Endothelial cell of umbilical vein (primary cell): ENCODE data around the gene SEPTIN3. TPM values are rescaled to one million over a fixed set of nuclear protein-coding genes. Genes with fewer than 3 reads are reported as not detected.

ENCODE experiments used
- BruUV-seq: library from RNA; stranded (reverse); fragments of 400-500 nt; replicated peaks from 2 replicates; lab custom pipeline; 2021; lab: Mats Ljungman, UMichigan
- CTCF ChIA-PET: fragments of 300-600, 350-600 bp; sonication (Branson Sonifier 250); formaldehyde crosslinking; loops from one replicate; lab custom pipeline; 2021; ENCODE audit warnings: antibody characterized with exemption, inconsistent platforms; lab: Charles Lee
- POLR2A ChIA-PET: fragments of 300-600, 350-600 bp; sonication (Branson Sonifier 250); formaldehyde crosslinking; loops from one replicate; lab custom pipeline; 2021; ENCODE audit warnings: antibody characterized with exemption, inconsistent platforms; lab: Charles Lee
- DNase-seq: peaks from one replicate; pipeline ENCODE4 v3.0.0-alpha.2; 2011; ENCODE audit warnings: low read depth, low spot score
- FAIRE-seq: peaks from 2 replicates; lab custom pipeline; 2011; peaks lifted over from hg19 to GRCh38; lab: Jason Lieb, UNC
- H2AFZ ChIP-seq: 2 replicates; pipeline ENCODE4 v1.6.0; 2012; ENCODE audit warnings: low read depth, low read length, control low read depth, inconsistent platforms
- H3K27ac ChIP-seq: 2 replicates; pipeline ENCODE4 v1.5.1; 2011; ENCODE audit warnings: low read depth, mild to moderate bottlenecking, control low read depth, low read length, moderate library complexity; ENCODE audit not compliant: insufficient read depth
- H3K27me3 ChIP-seq, 2 experiments: 2 replicates each; pipeline versions ENCODE4 v1.6.0 to v1.6.1; 2011; ENCODE audit warnings: low read length in 2 of 2, mixed read lengths in 1 of 2; ENCODE audit not compliant: control insufficient read depth in 2 of 2, insufficient read depth in 2 of 2
- H3K36me3 ChIP-seq, 2 experiments: 2 replicates in 1 of 2; 3 replicates in 1 of 2; pipeline ENCODE4 v1.5.1; 2011; ENCODE audit warnings: low read length in 2 of 2, mild to moderate bottlenecking in 1 of 2, moderate library complexity in 1 of 2; ENCODE audit not compliant: control insufficient read depth in 2 of 2, insufficient read depth in 2 of 2; ENCODE audit errors: extremely low read depth in 1 of 2
- H3K4me1 ChIP-seq: 3 replicates; pipeline ENCODE4 v1.5.1; 2011; ENCODE audit warnings: mild to moderate bottlenecking, low read length; ENCODE audit not compliant: control insufficient read depth, insufficient read depth; ENCODE audit errors: extremely low read depth
- H3K4me2 ChIP-seq: 2 replicates; pipeline ENCODE4 v1.6.1; 2011; ENCODE audit warnings: low read length, control low read depth, mixed read lengths; ENCODE audit not compliant: insufficient read depth
- H3K4me3 ChIP-seq, 3 experiments: fragments of 200-600 bp in 1 of 3; sonication (generic), shearing (Covaris generic) in 1 of 3; replicated peaks in 1 of 3; 2 replicates each; pipeline ENCODE4 v1.5.1; 2011 to 2016; ENCODE audit warnings: control low read depth in 3 of 3, low read length in 3 of 3, mild to moderate bottlenecking in 2 of 3, inconsistent platforms in 1 of 3, low read depth in 1 of 3, moderate library complexity in 1 of 3; ENCODE audit not compliant: insufficient read depth in 1 of 3
- H3K79me2 ChIP-seq: 2 replicates; pipeline ENCODE4 v1.6.0; 2012; ENCODE audit warnings: low read length, inconsistent platforms; ENCODE audit not compliant: control insufficient read depth, insufficient read depth
- H3K9ac ChIP-seq: replicated peaks from 2 replicates; pipeline ENCODE3; 2011; ENCODE audit warnings: low read length, control low read depth; ENCODE audit not compliant: insufficient read depth; ENCODE audit errors: extremely low read depth
- H3K9me1 ChIP-seq: replicated peaks from 3 replicates; pipeline ENCODE4 v1.6.0; 2011; ENCODE audit warnings: mild to moderate bottlenecking, low read length; ENCODE audit not compliant: control insufficient read depth, insufficient read depth; ENCODE audit errors: extremely low read depth
- H3K9me3 ChIP-seq: replicated peaks from 2 replicates; pipeline ENCODE4 v1.5.1; 2012; ENCODE audit warnings: low read length, inconsistent platforms; ENCODE audit not compliant: control insufficient read depth, insufficient read depth
- H4K20me1 ChIP-seq: replicated peaks from 2 replicates; pipeline ENCODE3; 2011; ENCODE audit warnings: mild to moderate bottlenecking, low read length; ENCODE audit not compliant: control insufficient read depth, insufficient read depth; ENCODE audit errors: extremely low read depth
- EZH2 ChIP-seq: IDR thresholded peaks from 2 replicates; pipeline ENCODE4 v1.6.1; 2012; ENCODE audit warnings: borderline replicate concordance, low read depth, mild to moderate bottlenecking, moderate library complexity, low read length, inconsistent platforms; ENCODE audit not compliant: severe bottlenecking
- FOS ChIP-seq: IDR thresholded peaks from 2 replicates; pipeline ENCODE4 v1.6.1; 2011; ENCODE audit warnings: mild to moderate bottlenecking, low read length, moderate library complexity, borderline replicate concordance; ENCODE audit not compliant: insufficient read depth
- GATA2 ChIP-seq: IDR thresholded peaks from 2 replicates; pipeline ENCODE4 v1.7.0; 2011; ENCODE audit warnings: low read depth, mild to moderate bottlenecking, moderate library complexity, mixed read lengths, low read length; ENCODE audit not compliant: insufficient read length, insufficient read depth
- JUN ChIP-seq: IDR thresholded peaks from 2 replicates; pipeline ENCODE4 v1.6.1; 2011; ENCODE audit warnings: borderline replicate concordance, low read depth; ENCODE audit not compliant: insufficient read length, insufficient read depth
- MYC ChIP-seq: IDR thresholded peaks from one replicate; pipeline ENCODE4 v1.6.1; 2011; ENCODE audit warnings: mild to moderate bottlenecking, low read depth, low read length
- POLR2A ChIP-seq: IDR thresholded peaks from 2 replicates; pipeline ENCODE4 v1.6.1; 2012; ENCODE audit warnings: low read depth, mild to moderate bottlenecking, control low read depth, low read length
- POLR2AphosphoS5 ChIP-seq: IDR thresholded peaks from 2 replicates; pipeline ENCODE4 v1.6.1; 2012; ENCODE audit warnings: low read depth, mild to moderate bottlenecking, control low read depth, low read length, moderate library complexity; ENCODE audit not compliant: insufficient read depth
- dilution Hi-C: fragments of 300-500 bp; cut with MboI; formaldehyde crosslinking; loops from one replicate; pipeline ENCODE4 v1.15.0; 2019; ENCODE audit warnings: low sequenced_read_pairs; ENCODE audit not compliant: extremely low pct_ligation_motif_present
- intact Hi-C: fragments of 100-400 bp; cut with micrococcal nuclease; formaldehyde crosslinking; loops from one replicate; pipeline ENCODE4 v1.10.0; 2022
- polyA plus RNA-seq, 4 experiments: library from polyadenylated mRNA; depleted of rRNA in 3 of 4; stranded (reverse) in 3 of 4; unstranded in 1 of 4; fragments of >200 nt; gene quantifications; 2 replicates each; pipeline versions ENCODE4 v1.2.1 to v1.2.3, GENCODE V29; 2011 to 2012; ENCODE audit warnings: missing spikeins in 1 of 4
- total RNA-seq: library from RNA; stranded (reverse); gene quantifications from 2 replicates; pipeline ENCODE4 v1.2.3, GENCODE V29; 2021
- TF ChIP-seq, protein P1 (sequence below): IDR thresholded peaks from 2 replicates; pipeline ENCODE4 v1.6.1; 2011; ENCODE audit not compliant: insufficient read depth, insufficient read length
- TF ChIP-seq, protein P2 (sequence below), 2 donors: IDR thresholded peaks; 1 replicate in 1 of 2; 2 replicates in 1 of 2; pipeline ENCODE4 v1.5.1; 2011; ENCODE audit warnings: low read length in 2 of 2, mild to moderate bottlenecking in 2 of 2, moderate library complexity in 2 of 2, control low read depth in 1 of 2, inconsistent platforms in 1 of 2, low read depth in 1 of 2; ENCODE audit not compliant: insufficient read depth in 1 of 2; ENCODE audit errors: extremely low read depth in 1 of 2

SEPTIN3 gene
- total and polyA plus RNA-seq, 2 donors (not counting 3 experiments of a cell fraction or from before 2014, with no cell fraction given): 0.08 to 0.18 TPM

DNA sequence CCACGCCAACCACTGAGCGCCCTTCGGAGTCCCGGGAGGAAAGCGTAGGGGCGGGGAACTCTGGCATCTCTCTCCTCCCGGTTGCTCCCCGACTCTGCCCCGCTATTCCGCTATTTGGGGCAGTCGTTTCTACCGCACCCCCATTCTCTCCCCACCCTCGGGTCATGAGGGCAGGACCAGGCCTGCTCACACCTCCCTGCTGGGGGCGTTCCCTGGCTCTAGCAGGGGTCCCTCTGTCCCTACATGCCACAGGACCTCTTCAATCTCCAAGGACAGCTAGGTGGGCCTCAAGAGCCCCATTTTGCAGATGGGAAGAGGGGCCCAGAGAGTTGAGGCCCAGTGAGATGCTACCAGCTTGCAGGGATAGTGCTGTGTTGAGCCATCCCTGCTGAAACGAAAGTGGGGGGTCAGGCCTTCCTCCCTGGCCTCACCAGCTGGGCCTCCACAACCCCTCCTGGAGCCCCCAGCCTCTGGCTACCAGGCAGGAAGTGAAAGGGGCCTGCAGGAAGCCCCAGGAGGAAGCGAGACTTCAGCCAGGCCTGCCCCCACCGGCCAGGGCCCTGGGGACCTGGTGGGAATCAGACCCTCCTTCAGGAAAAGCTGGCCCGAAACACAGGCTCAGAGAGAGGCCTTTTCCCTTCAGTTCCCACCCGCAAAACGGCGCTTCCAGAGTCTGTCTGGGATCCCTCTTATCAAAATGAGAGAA, 48.8 kb upstream of the SEPTIN3 start:
- H3K9ac ChIP-seq: no peak overlapping the region
- POLR2A ChIA-PET: no interaction called here
- H2AFZ ChIP-seq: peak overlapping the region; percentile 15

More for the DNA sequence above, 48.8 kb upstream of the SEPTIN3 start:
- Histone ChIP-seq H3K4me1 (peaks cover 11% of the 10 kb centered on the region), H3K27me3 (peaks cover 23 to 24% of the 10 kb centered on the region in 2 experiments), H3K79me2 (no peaks in the 10 kb centered on the region), H3K9me3 (no peaks in the 10 kb centered on the region), H3K4me3 (no peak overlapping the region), H3K4me2 (no peak overlapping the region), H4K20me1 (no peaks in the 10 kb centered on the region), H3K36me3 (no peaks in the 10 kb centered on the region), H3K9me1 (no peaks in the 10 kb centered on the region), H3K27ac (no peak overlapping the region)
- no TSS peak for BruUV-seq
- intact Hi-C loops (no loop called here), dilution Hi-C loops (no loop called here)
- CTCF ChIA-PET: interaction anchor here (1.6 to 2.1 kb wide), 2 partner anchors 20 to 24 kb away, joined by 4 to 8 read pairs; no protein-coding TSS in a partner anchor
- TF ChIP-seq POLR2A (no peak), JUN (no peak), FOS (no peak), GATA2 (no peak), POLR2AphosphoS5 (no peak), EZH2 (no peak), MYC (no peak)
- TF ChIP-seq, protein P1, sequence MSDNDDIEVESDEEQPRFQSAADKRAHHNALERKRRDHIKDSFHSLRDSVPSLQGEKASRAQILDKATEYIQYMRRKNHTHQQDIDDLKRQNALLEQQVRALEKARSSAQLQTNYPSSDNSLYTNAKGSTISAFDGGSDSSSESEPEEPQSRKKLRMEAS: no peak
- TF ChIP-seq, protein P2, sequence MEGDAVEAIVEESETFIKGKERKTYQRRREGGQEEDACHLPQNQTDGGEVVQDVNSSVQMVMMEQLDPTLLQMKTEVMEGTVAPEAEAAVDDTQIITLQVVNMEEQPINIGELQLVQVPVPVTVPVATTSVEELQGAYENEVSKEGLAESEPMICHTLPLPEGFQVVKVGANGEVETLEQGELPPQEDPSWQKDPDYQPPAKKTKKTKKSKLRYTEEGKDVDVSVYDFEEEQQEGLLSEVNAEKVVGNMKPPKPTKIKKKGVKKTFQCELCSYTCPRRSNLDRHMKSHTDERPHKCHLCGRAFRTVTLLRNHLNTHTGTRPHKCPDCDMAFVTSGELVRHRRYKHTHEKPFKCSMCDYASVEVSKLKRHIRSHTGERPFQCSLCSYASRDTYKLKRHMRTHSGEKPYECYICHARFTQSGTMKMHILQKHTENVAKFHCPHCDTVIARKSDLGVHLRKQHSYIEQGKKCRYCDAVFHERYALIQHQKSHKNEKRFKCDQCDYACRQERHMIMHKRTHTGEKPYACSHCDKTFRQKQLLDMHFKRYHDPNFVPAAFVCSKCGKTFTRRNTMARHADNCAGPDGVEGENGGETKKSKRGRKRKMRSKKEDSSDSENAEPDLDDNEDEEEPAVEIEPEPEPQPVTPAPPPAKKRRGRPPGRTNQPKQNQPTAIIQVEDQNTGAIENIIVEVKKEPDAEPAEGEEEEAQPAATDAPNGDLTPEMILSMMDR (IDR thresholded peaks at IDR 0.05; ENCODE audit: extremely low read depth in 1 of 2, insufficient read depth in 1 of 2, low read depth in 1 of 2, low read length in 2 of 2): no peak
- DNase-seq (no peak), FAIRE-seq (no peak)
